Spleen (tissue), 10 donors: ENCODE measurements around the gene CTNNBL1. TPM values are rescaled to one million over a fixed set of nuclear protein-coding genes. Genes with fewer than 3 reads are reported as not detected.

Experiments used
- polyA plus RNA-seq, 3 donors: library from polyadenylated mRNA; stranded (reverse); fragments of 200-250 nt; gene quantifications; one replicate each; pipeline ENCODE4 v1.2.1, GENCODE V29; 2013
- total RNA-seq, 7 donors: library from RNA; depleted of rRNA in 3 of 7; stranded (reverse); fragments of >200 nt in 3 of 7; fragmentation: NEBNext Ultra II Directional in 4 of 7; extraction: Animal tissue kit (Norgen Biotek cat#: 25700) in 4 of 7; gene quantifications; one replicate each; pipeline versions ENCODE4 v1.1.0 to v1.2.1, GENCODE V29; 2016 to 2021
- donor health status: healthy with polysubstance abuse.
- donor health status: DM: no; HTN: no; CAD: no; lungs with moderate emphysema.
- donor health status: DM: no; HTN: no; CAD: no.
- donor health status: Bipolar disorder and iron deficiency.
- donor health status: healthy.
- donor health status: DM: no; HTN: no; CAD: no.
- donor health status: DM: yes; HTN: yes; CAD: no.

CTNNBL1 gene
- total and polyA plus RNA-seq, 10 donors: 46.5 to 135 (median 82.9) TPM

Other genes starting within 250 kb of the CTNNBL1 start
- gene NNAT, start 172.8 kb upstream of the CTNNBL1 start, total RNA-seq: under 1 TPM in 2 of 7 donors, not detected in 5; 0.20 to 0.29 TPM
- gene NNAT, start 172.8 kb upstream of the CTNNBL1 start, polyA plus RNA-seq: under 1 TPM; 0.24 to 0.35 (median 0.29) TPM
- gene BLCAP, start 166.2 kb upstream of the CTNNBL1 start, total RNA-seq: 10 to 100 TPM; 62.5 to 94.7 (median 69.5) TPM
- gene BLCAP, start 166.2 kb upstream of the CTNNBL1 start, polyA plus RNA-seq: 10 to 100 TPM; 56.8 to 70.9 (median 59.0) TPM
- 10 to 100 TPM; 12.9 to 88.7 (median 34.9) TPM for gene VSTM2L, start 209.1 kb downstream of the CTNNBL1 start, total RNA-seq
- gene VSTM2L, start 209.1 kb downstream of the CTNNBL1 start, polyA plus RNA-seq: 10 to 100 TPM in 1 of 3 donors, 1 to 10 TPM in 2; 1.7 to 13.5 (median 2.9) TPM